Measurements from ENCODE around the gene TRIM63.

The TRIM63 gene

GRCh38 chr1:26035959-26036755 is 31.3 kb downstream of the TRIM63 start:
- peak overlapping the region; percentile 84 to 85 for H3K4me3 ChIP-seq (ENCODE audit: low read length in 2 of 2)
- H3K27ac ChIP-seq (ENCODE audit: low read depth in 2 of 2, low read length in 2 of 2) = peak overlapping the region; percentile 57 to 67
- H3K9me3 ChIP-seq (ENCODE audit: control insufficient read depth in 2 of 2, low read length in 2 of 2) = no peaks in the 10 kb centered on the region
- H3K36me3 ChIP-seq (ENCODE audit: control insufficient read depth in 2 of 2, insufficient read depth in 2 of 2, low read length in 2 of 2) = no peaks in the 10 kb centered on the region
- peaks cover 5 to 8% of the 10 kb centered on the region in 2 donors for H3K27me3 ChIP-seq (ENCODE audit: control insufficient read depth in 2 of 2, insufficient read depth in 2 of 2, low read length in 2 of 2)
- H3K9ac ChIP-seq (ENCODE audit: low read depth in 1 of 2, low read length in 2 of 2) = peak overlapping the region; percentile 74 to 82
- H3K4me1 ChIP-seq (ENCODE audit: control insufficient read depth in 2 of 2, insufficient read depth in 2 of 2, low read length in 2 of 2) = peaks cover 11 to 13% of the 10 kb centered on the region in 2 donors

- H3K36me3 ChIP-seq (ENCODE audit: control insufficient read depth in 2 of 2, insufficient read depth in 2 of 2, low read length in 2 of 2) = no peaks in the 10 kb centered on the region
- H3K27me3 ChIP-seq (ENCODE audit: control insufficient read depth in 2 of 2, insufficient read depth in 2 of 2, low read length in 2 of 2) = peaks cover 5 to 8% of the 10 kb centered on the region in 2 donors
- H3K27ac ChIP-seq (ENCODE audit: low read depth in 2 of 2, low read length in 2 of 2) = peak overlapping the region; percentile 57 to 67
- no peaks in the 10 kb centered on the region for H3K9me3 ChIP-seq (ENCODE audit: control insufficient read depth in 2 of 2, low read length in 2 of 2)
- peak overlapping the region; percentile 74 to 82 for H3K9ac ChIP-seq (ENCODE audit: low read depth in 1 of 2, low read length in 2 of 2)
- H3K4me3 ChIP-seq (ENCODE audit: low read length in 2 of 2) = peak overlapping the region; percentile 84 to 85
- H3K4me1 ChIP-seq (ENCODE audit: control insufficient read depth in 2 of 2, insufficient read depth in 2 of 2, low read length in 2 of 2) = peaks cover 11 to 13% of the 10 kb centered on the region in 2 donors
Measured at GRCh38 chr1:26035203-26035958, 32.0 kb downstream of the TRIM63 start.

GRCh38 chr1:26034504-26035202 is 32.8 kb downstream of the TRIM63 start:
- Histone ChIP-seq H3K27ac (ENCODE audit: low read depth in 2 of 2, low read length in 2 of 2) (no peak overlapping the region), H3K27me3 (ENCODE audit: control insufficient read depth in 2 of 2, insufficient read depth in 2 of 2, low read length in 2 of 2) (peaks cover 5 to 8% of the 10 kb centered on the region in 2 donors), H3K4me1 (ENCODE audit: control insufficient read depth in 2 of 2, insufficient read depth in 2 of 2, low read length in 2 of 2) (peaks cover 11 to 13% of the 10 kb centered on the region in 2 donors), H3K9me3 (ENCODE audit: control insufficient read depth in 2 of 2, low read length in 2 of 2) (no peaks in the 10 kb centered on the region), H3K9ac (ENCODE audit: low read depth in 1 of 2, low read length in 2 of 2) (peak overlapping the region; percentile 52 to 82), H3K4me3 (ENCODE audit: low read length in 2 of 2) (peak overlapping the region; percentile 84 to 85), H3K36me3 (ENCODE audit: control insufficient read depth in 2 of 2, insufficient read depth in 2 of 2, low read length in 2 of 2) (no peaks in the 10 kb centered on the region)

- Histone ChIP-seq H3K27me3 (ENCODE audit: control insufficient read depth in 2 of 2, insufficient read depth in 2 of 2, low read length in 2 of 2) (peaks cover 5 to 8% of the 10 kb centered on the region in 2 donors), H3K9me3 (ENCODE audit: control insufficient read depth in 2 of 2, low read length in 2 of 2) (no peaks in the 10 kb centered on the region), H3K36me3 (ENCODE audit: control insufficient read depth in 2 of 2, insufficient read depth in 2 of 2, low read length in 2 of 2) (no peaks in the 10 kb centered on the region), H3K4me3 (ENCODE audit: low read length in 2 of 2) (no peak overlapping the region), H3K4me1 (ENCODE audit: control insufficient read depth in 2 of 2, insufficient read depth in 2 of 2, low read length in 2 of 2) (peaks cover 11 to 13% of the 10 kb centered on the region in 2 donors), H3K9ac (ENCODE audit: low read depth in 1 of 2, low read length in 2 of 2) (no peak overlapping the region), H3K27ac (ENCODE audit: low read depth in 2 of 2, low read length in 2 of 2) (no peak overlapping the region)
Measured at GRCh38 chr1:26032656-26033357, 34.6 kb downstream of the TRIM63 start.

- no peak overlapping the region for H3K9ac ChIP-seq (ENCODE audit: low read depth in 1 of 2, low read length in 2 of 2)
- no peaks in the 10 kb centered on the region for H3K36me3 ChIP-seq (ENCODE audit: control insufficient read depth in 2 of 2, insufficient read depth in 2 of 2, low read length in 2 of 2)
- H3K4me3 ChIP-seq (ENCODE audit: low read length in 2 of 2) = no peak overlapping the region
- H3K27ac ChIP-seq (ENCODE audit: low read depth in 2 of 2, low read length in 2 of 2) = no peak overlapping the region
- H3K9me3 ChIP-seq (ENCODE audit: control insufficient read depth in 2 of 2, low read length in 2 of 2) = no peaks in the 10 kb centered on the region
- H3K27me3 ChIP-seq (ENCODE audit: control insufficient read depth in 2 of 2, insufficient read depth in 2 of 2, low read length in 2 of 2) = peaks cover 5 to 8% of the 10 kb centered on the region in 2 donors
- H3K4me1 ChIP-seq (ENCODE audit: control insufficient read depth in 2 of 2, insufficient read depth in 2 of 2, low read length in 2 of 2) = peaks cover 11 to 13% of the 10 kb centered on the region in 2 donors
Measured at GRCh38 chr1:26031611-26032220, 35.7 kb downstream of the TRIM63 start.

GRCh38 chr1:26031196-26031595 is 36.2 kb downstream of the TRIM63 start:
- Histone ChIP-seq H3K9ac (ENCODE audit: low read depth in 1 of 2, low read length in 2 of 2) (no peak overlapping the region), H3K27ac (ENCODE audit: low read depth in 2 of 2, low read length in 2 of 2) (no peak overlapping the region), H3K36me3 (ENCODE audit: control insufficient read depth in 2 of 2, insufficient read depth in 2 of 2, low read length in 2 of 2) (no peaks in the 10 kb centered on the region), H3K9me3 (ENCODE audit: control insufficient read depth in 2 of 2, low read length in 2 of 2) (no peaks in the 10 kb centered on the region), H3K4me3 (ENCODE audit: low read length in 2 of 2) (no peak overlapping the region), H3K27me3 (ENCODE audit: control insufficient read depth in 2 of 2, insufficient read depth in 2 of 2, low read length in 2 of 2) (peaks cover 5 to 8% of the 10 kb centered on the region in 2 donors), H3K4me1 (ENCODE audit: control insufficient read depth in 2 of 2, insufficient read depth in 2 of 2, low read length in 2 of 2) (peaks cover 9 to 10% of the 10 kb centered on the region in 2 donors)

- Histone ChIP-seq H3K27ac (ENCODE audit: low read depth in 2 of 2, low read length in 2 of 2) (no peak overlapping the region), H3K4me3 (ENCODE audit: low read length in 2 of 2) (no peak overlapping the region), H3K27me3 (ENCODE audit: control insufficient read depth in 2 of 2, insufficient read depth in 2 of 2, low read length in 2 of 2) (peaks cover 5 to 8% of the 10 kb centered on the region in 2 donors), H3K9me3 (ENCODE audit: control insufficient read depth in 2 of 2, low read length in 2 of 2) (no peaks in the 10 kb centered on the region), H3K9ac (ENCODE audit: low read depth in 1 of 2, low read length in 2 of 2) (no peak overlapping the region), H3K4me1 (ENCODE audit: control insufficient read depth in 2 of 2, insufficient read depth in 2 of 2, low read length in 2 of 2) (peaks cover 3 to 4% of the 10 kb centered on the region in 2 donors), H3K36me3 (ENCODE audit: control insufficient read depth in 2 of 2, insufficient read depth in 2 of 2, low read length in 2 of 2) (no peaks in the 10 kb centered on the region)
Measured at GRCh38 chr1:26029864-26030481, 37.5 kb downstream of the TRIM63 start.

GRCh38 chr1:26029054-26029863 is 38.2 kb downstream of the TRIM63 start:
- no peak overlapping the region for H3K27ac ChIP-seq (ENCODE audit: low read depth in 2 of 2, low read length in 2 of 2)
- H3K4me3 ChIP-seq (ENCODE audit: low read length in 2 of 2) = no peak overlapping the region
- H3K4me1 ChIP-seq (ENCODE audit: control insufficient read depth in 2 of 2, insufficient read depth in 2 of 2, low read length in 2 of 2) = no peaks in the 10 kb centered on the region
- H3K9me3 ChIP-seq (ENCODE audit: control insufficient read depth in 2 of 2, low read length in 2 of 2) = no peaks in the 10 kb centered on the region
- H3K36me3 ChIP-seq (ENCODE audit: control insufficient read depth in 2 of 2, insufficient read depth in 2 of 2, low read length in 2 of 2) = no peaks in the 10 kb centered on the region
- no peak overlapping the region for H3K9ac ChIP-seq (ENCODE audit: low read depth in 1 of 2, low read length in 2 of 2)
- H3K27me3 ChIP-seq (ENCODE audit: control insufficient read depth in 2 of 2, insufficient read depth in 2 of 2, low read length in 2 of 2) = peaks cover 0 to 1% of the 10 kb centered on the region in 2 donors
